Smooth muscle cell (in vitro differentiated cells): ENCODE data around the gene PIK3IP1. TPM values are rescaled to one million over a fixed set of nuclear protein-coding genes. Genes with fewer than 3 reads are reported as not detected.

Experiments used
- DNase-seq: peaks from one replicate; lab custom pipeline; 2025; ENCODE audit not compliant: unreplicated experiment; lab: John Stamatoyannopoulos, UW
- H2AFZ ChIP-seq: fragments of 200-600 bp; sonication (generic); 2 replicates; pipeline ENCODE4 v1.6.0; 2016; ENCODE audit warnings: antibody characterized with exemption, low read depth, mild to moderate bottlenecking
- H3F3A ChIP-seq: fragments of 200-600 bp; sonication (generic); 2 replicates; pipeline ENCODE4 v1.6.0; 2017; ENCODE audit warnings: antibody characterized with exemption, low read depth
- H3K27ac ChIP-seq: fragments of 200-600 bp; sonication (generic); 2 replicates; pipeline ENCODE4 v1.5.1; 2016; ENCODE audit warnings: low read depth, mild to moderate bottlenecking
- H3K27me3 ChIP-seq: fragments of 200-600 bp; sonication (generic); 2 replicates; pipeline ENCODE4 v1.6.1; 2016; ENCODE audit warnings: low read depth, mild to moderate bottlenecking
- H3K36me3 ChIP-seq: fragments of 200-600 bp; sonication (generic); 2 replicates; pipeline ENCODE4 v1.5.1; 2016; ENCODE audit warnings: low read depth
- H3K4me1 ChIP-seq: fragments of 200-600 bp; sonication (generic); 2 replicates; pipeline ENCODE4 v1.5.1; 2016; ENCODE audit warnings: low read depth
- H3K4me2 ChIP-seq: fragments of 200-600 bp; sonication (generic); 2 replicates; pipeline ENCODE4 v1.6.0; 2016; ENCODE audit warnings: mild to moderate bottlenecking
- H3K4me3 ChIP-seq: fragments of 200-600 bp; sonication (generic); 2 replicates; pipeline ENCODE4 v1.5.1; 2016; ENCODE audit warnings: mild to moderate bottlenecking
- H3K79me2 ChIP-seq: fragments of 200-600 bp; sonication (generic); 2 replicates; pipeline ENCODE4 v1.6.0; 2016; ENCODE audit warnings: low read depth, mild to moderate bottlenecking
- H3K9ac ChIP-seq: fragments of 200-600 bp; sonication (generic); 2 replicates; pipeline ENCODE4 v1.6.0; 2016; ENCODE audit warnings: low read depth
- H3K9me3 ChIP-seq: fragments of 200-600 bp; sonication (generic); replicated peaks from 2 replicates; pipeline ENCODE4 v1.5.1; 2016; ENCODE audit warnings: low read depth
- H4K20me1 ChIP-seq: fragments of 200-600 bp; sonication (generic); 2 replicates; pipeline ENCODE4 v1.6.0; 2016; ENCODE audit warnings: low read depth
- CTCF ChIP-seq: fragments of 200-600 bp; sonication (generic); IDR thresholded peaks from 2 replicates; pipeline ENCODE4 v1.5.1; 2017; ENCODE audit warnings: borderline replicate concordance, mild to moderate bottlenecking, antibody characterized with exemption; ENCODE audit not compliant: insufficient read depth, poor library complexity, severe bottlenecking
- WGBS: methylation state at CpG from one replicate; pipeline ENCODE4 v1.1.7; 2016; ENCODE audit warnings: low lambda C conversion rate; 5-methylcytosine and 5-hydroxymethylcytosine counted together
- polyA plus RNA-seq: library from polyadenylated mRNA; unstranded; fragments of >200 nt; fragmentation: Nextera tagmentation; extraction: Ambion mirVana; gene quantifications from 2 replicates; pipeline ENCODE4 v1.2.1, GENCODE V29; 2016
- total RNA-seq: library from RNA; depleted of rRNA; stranded (reverse); fragments of >200 nt; gene quantifications from 2 replicates; pipeline ENCODE4 v1.2.3, GENCODE V29; 2014

Gene PIK3IP1
- total and polyA plus RNA-seq, 2 experiments from 2014 or later = 16.9 to 20.2 TPM

GRCh38 chr22:31263896-31264640 lies 28.2 kb downstream of the PIK3IP1 start:
- Histone ChIP-seq H3K4me1 (no peaks in the 10 kb centered on the region), H3K4me3 (no peak overlapping the region), H4K20me1 (peaks cover 68% of the 10 kb centered on the region), H3K27ac (no peak overlapping the region), H2AFZ (no peak overlapping the region), H3K4me2 (no peak overlapping the region), H3K79me2 (peaks cover 22% of the 10 kb centered on the region), H3K27me3 (no peaks in the 10 kb centered on the region), H3K36me3 (peaks cover 32% of the 10 kb centered on the region), H3F3A (no peaks in the 10 kb centered on the region), H3K9me3 (no peaks in the 10 kb centered on the region), H3K9ac (no peak overlapping the region)
- 98% methylated on average over 6 of the region's 6 CpGs for WGBS
- no peak for DNase-seq
- TF ChIP-seq CTCF = no peak

GRCh38 chr22:31262312-31263133 lies 29.8 kb downstream of the PIK3IP1 start:
- Histone ChIP-seq H3K9me3 (no peaks in the 10 kb centered on the region), H3K4me3 (no peak overlapping the region), H3K27ac (no peak overlapping the region), H2AFZ (no peak overlapping the region), H3K9ac (no peak overlapping the region), H3K36me3 (peaks cover 32% of the 10 kb centered on the region), H4K20me1 (peaks cover 84% of the 10 kb centered on the region), H3F3A (no peaks in the 10 kb centered on the region), H3K79me2 (peaks cover 34% of the 10 kb centered on the region), H3K4me2 (no peak overlapping the region), H3K27me3 (no peaks in the 10 kb centered on the region), H3K4me1 (no peaks in the 10 kb centered on the region)
- DNase-seq = no peak
- TF ChIP-seq CTCF = no peak
- 96% methylated on average over 13 of the region's 13 CpGs for WGBS

GRCh38 chr22:31260474-31260856 lies 31.8 kb downstream of the PIK3IP1 start:
- 98% methylated on average over 3 of the region's 3 CpGs for WGBS
- Histone ChIP-seq H3K79me2 (peaks cover 54% of the 10 kb centered on the region), H3K4me3 (no peak overlapping the region), H4K20me1 (peaks cover 97% of the 10 kb centered on the region), H3K9me3 (no peaks in the 10 kb centered on the region), H3K4me2 (no peak overlapping the region), H3K9ac (no peak overlapping the region), H2AFZ (no peak overlapping the region), H3K27ac (no peak overlapping the region), H3K27me3 (no peaks in the 10 kb centered on the region), H3K4me1 (no peaks in the 10 kb centered on the region), H3F3A (no peaks in the 10 kb centered on the region), H3K36me3 (peaks cover 20% of the 10 kb centered on the region)
- DNase-seq = no peak
- no peak for TF ChIP-seq CTCF
